Endothelial cell of umbilical vein (primary cell): ENCODE data around the gene CDKN2AIP. TPM values are rescaled to one million over a fixed set of nuclear protein-coding genes. Genes with fewer than 3 reads are reported as not detected.

Source experiments
- BruUV-seq: library from RNA; stranded (reverse); fragments of 400-500 nt; replicated peaks from 2 replicates; lab custom pipeline; 2021; lab: Mats Ljungman, UMichigan
- CTCF ChIA-PET: fragments of 300-600, 350-600 bp; sonication (Branson Sonifier 250); formaldehyde crosslinking; loops from one replicate; lab custom pipeline; 2021; ENCODE audit warnings: antibody characterized with exemption, inconsistent platforms; lab: Charles Lee
- POLR2A ChIA-PET: fragments of 300-600, 350-600 bp; sonication (Branson Sonifier 250); formaldehyde crosslinking; loops from one replicate; lab custom pipeline; 2021; ENCODE audit warnings: antibody characterized with exemption, inconsistent platforms; lab: Charles Lee
- DNase-seq: peaks from one replicate; pipeline ENCODE4 v3.0.0-alpha.2; 2011; ENCODE audit warnings: low read depth, low spot score
- FAIRE-seq: peaks from 2 replicates; lab custom pipeline; 2011; peaks lifted over from hg19 to GRCh38; lab: Jason Lieb, UNC
- H2AFZ ChIP-seq: 2 replicates; pipeline ENCODE4 v1.6.0; 2012; ENCODE audit warnings: low read depth, low read length, control low read depth, inconsistent platforms
- H3K27ac ChIP-seq: 2 replicates; pipeline ENCODE4 v1.5.1; 2011; ENCODE audit warnings: low read depth, mild to moderate bottlenecking, control low read depth, low read length, moderate library complexity; ENCODE audit not compliant: insufficient read depth
- H3K27me3 ChIP-seq, 2 experiments: 2 replicates each; pipeline versions ENCODE4 v1.6.0 to v1.6.1; 2011; ENCODE audit warnings: low read length in 2 of 2, mixed read lengths in 1 of 2; ENCODE audit not compliant: control insufficient read depth in 2 of 2, insufficient read depth in 2 of 2
- H3K36me3 ChIP-seq, 2 experiments: 2 replicates in 1 of 2; 3 replicates in 1 of 2; pipeline ENCODE4 v1.5.1; 2011; ENCODE audit warnings: low read length in 2 of 2, mild to moderate bottlenecking in 1 of 2, moderate library complexity in 1 of 2; ENCODE audit not compliant: control insufficient read depth in 2 of 2, insufficient read depth in 2 of 2; ENCODE audit errors: extremely low read depth in 1 of 2
- H3K4me1 ChIP-seq: 3 replicates; pipeline ENCODE4 v1.5.1; 2011; ENCODE audit warnings: mild to moderate bottlenecking, low read length; ENCODE audit not compliant: control insufficient read depth, insufficient read depth; ENCODE audit errors: extremely low read depth
- H3K4me2 ChIP-seq: 2 replicates; pipeline ENCODE4 v1.6.1; 2011; ENCODE audit warnings: low read length, control low read depth, mixed read lengths; ENCODE audit not compliant: insufficient read depth
- H3K4me3 ChIP-seq, 3 experiments: fragments of 200-600 bp in 1 of 3; sonication (generic), shearing (Covaris generic) in 1 of 3; replicated peaks in 1 of 3; 2 replicates each; pipeline ENCODE4 v1.5.1; 2011 to 2016; ENCODE audit warnings: control low read depth in 3 of 3, low read length in 3 of 3, mild to moderate bottlenecking in 2 of 3, inconsistent platforms in 1 of 3, low read depth in 1 of 3, moderate library complexity in 1 of 3; ENCODE audit not compliant: insufficient read depth in 1 of 3
- H3K79me2 ChIP-seq: 2 replicates; pipeline ENCODE4 v1.6.0; 2012; ENCODE audit warnings: low read length, inconsistent platforms; ENCODE audit not compliant: control insufficient read depth, insufficient read depth
- H3K9ac ChIP-seq: replicated peaks from 2 replicates; pipeline ENCODE3; 2011; ENCODE audit warnings: low read length, control low read depth; ENCODE audit not compliant: insufficient read depth; ENCODE audit errors: extremely low read depth
- H3K9me1 ChIP-seq: replicated peaks from 3 replicates; pipeline ENCODE4 v1.6.0; 2011; ENCODE audit warnings: mild to moderate bottlenecking, low read length; ENCODE audit not compliant: control insufficient read depth, insufficient read depth; ENCODE audit errors: extremely low read depth
- H3K9me3 ChIP-seq: replicated peaks from 2 replicates; pipeline ENCODE4 v1.5.1; 2012; ENCODE audit warnings: low read length, inconsistent platforms; ENCODE audit not compliant: control insufficient read depth, insufficient read depth
- H4K20me1 ChIP-seq: replicated peaks from 2 replicates; pipeline ENCODE3; 2011; ENCODE audit warnings: mild to moderate bottlenecking, low read length; ENCODE audit not compliant: control insufficient read depth, insufficient read depth; ENCODE audit errors: extremely low read depth
- FOS ChIP-seq: IDR thresholded peaks from 2 replicates; pipeline ENCODE4 v1.6.1; 2011; ENCODE audit warnings: mild to moderate bottlenecking, low read length, moderate library complexity, borderline replicate concordance; ENCODE audit not compliant: insufficient read depth
- GATA2 ChIP-seq: IDR thresholded peaks from 2 replicates; pipeline ENCODE4 v1.7.0; 2011; ENCODE audit warnings: low read depth, mild to moderate bottlenecking, moderate library complexity, mixed read lengths, low read length; ENCODE audit not compliant: insufficient read length, insufficient read depth
- MAX ChIP-seq: IDR thresholded peaks from 2 replicates; pipeline ENCODE4 v1.6.1; 2011; ENCODE audit not compliant: insufficient read depth, insufficient read length
- POLR2AphosphoS5 ChIP-seq: IDR thresholded peaks from 2 replicates; pipeline ENCODE4 v1.6.1; 2012; ENCODE audit warnings: low read depth, mild to moderate bottlenecking, control low read depth, low read length, moderate library complexity; ENCODE audit not compliant: insufficient read depth
- dilution Hi-C: fragments of 300-500 bp; cut with MboI; formaldehyde crosslinking; loops from one replicate; pipeline ENCODE4 v1.15.0; 2019; ENCODE audit warnings: low sequenced_read_pairs; ENCODE audit not compliant: extremely low pct_ligation_motif_present
- intact Hi-C: fragments of 100-400 bp; cut with micrococcal nuclease; formaldehyde crosslinking; loops from one replicate; pipeline ENCODE4 v1.10.0; 2022
- polyA plus RNA-seq, 4 experiments: library from polyadenylated mRNA; depleted of rRNA in 3 of 4; stranded (reverse) in 3 of 4; unstranded in 1 of 4; fragments of >200 nt; gene quantifications; 2 replicates each; pipeline versions ENCODE4 v1.2.1 to v1.2.3, GENCODE V29; 2011 to 2012; ENCODE audit warnings: missing spikeins in 1 of 4
- total RNA-seq: library from RNA; stranded (reverse); gene quantifications from 2 replicates; pipeline ENCODE4 v1.2.3, GENCODE V29; 2021

CDKN2AIP gene
- total and polyA plus RNA-seq, 2 donors (not counting 3 experiments of a cell fraction or from before 2014, with no cell fraction given), result 5.1 to 12.8 TPM

GRCh38 chr4:183495184-183495583 is 50.7 kb downstream of the CDKN2AIP start:
- Histone ChIP-seq H3K9ac (no peak overlapping the region), H3K79me2 (no peaks in the 10 kb centered on the region), H3K4me3 (no peak overlapping the region), H3K9me3 (no peaks in the 10 kb centered on the region), H3K27me3 (no peaks in the 10 kb centered on the region), H3K9me1 (no peaks in the 10 kb centered on the region), H3K27ac (no peak overlapping the region), H2AFZ (no peak overlapping the region), H4K20me1 (no peaks in the 10 kb centered on the region), H3K36me3 (no peaks in the 10 kb centered on the region), H3K4me1 (peaks cover 14% of the 10 kb centered on the region), H3K4me2 (no peak overlapping the region)
- no peak for TF ChIP-seq GATA2
- TF ChIP-seq FOS, result no peak
- TF ChIP-seq MAX, result no peak
- no peak for TF ChIP-seq POLR2AphosphoS5
- POLR2A ChIA-PET, result no interaction called here
- dilution Hi-C loops, result no loop called here
- CTCF ChIA-PET, result no interaction called here
- FAIRE-seq (no peak), DNase-seq (no peak)
- intact Hi-C loops, result no loop called here
- no TSS peak for BruUV-seq

Other genes with a start within 250 kb of the CDKN2AIP start
- gene CLDN22, start 124.4 kb upstream of the CDKN2AIP start, total RNA-seq, result not detected in 2 replicates
- not detected in 2 replicates for gene CLDN22, start 124.4 kb upstream of the CDKN2AIP start, polyA plus RNA-seq
- not detected in 2 replicates for gene CLDN24, start 122.2 kb upstream of the CDKN2AIP start, total RNA-seq
- gene CLDN24, start 122.2 kb upstream of the CDKN2AIP start, polyA plus RNA-seq, result not detected in 2 replicates
- gene ING2, start 60.4 kb downstream of the CDKN2AIP start, total RNA-seq, result 7.0 and 8.4 TPM in 2 replicates
- gene ING2, start 60.4 kb downstream of the CDKN2AIP start, polyA plus RNA-seq, result 1.9 and 2.7 TPM in 2 replicates
- gene RWDD4, start 214.5 kb downstream of the CDKN2AIP start, total RNA-seq, result 16.6 and 16.8 TPM in 2 replicates
- 4.2 and 4.9 TPM in 2 replicates for gene RWDD4, start 214.5 kb downstream of the CDKN2AIP start, polyA plus RNA-seq
- gene TRAPPC11, start 214.7 kb downstream of the CDKN2AIP start, total RNA-seq, result 29.7 and 32.1 TPM in 2 replicates
- gene TRAPPC11, start 214.7 kb downstream of the CDKN2AIP start, polyA plus RNA-seq, result 15.8 and 21.2 TPM in 2 replicates